K562 (cell line): ENCODE measurements around the gene FTSJ1. TPM values are rescaled to one million over a fixed set of nuclear protein-coding genes. Genes with fewer than 3 reads are reported as not detected.

ENCODE experiments used
- ARID2 ChIP-seq: fragments of 450-650 bp; IDR thresholded peaks from 2 replicates; pipeline ENCODE4 v1.6.1; 2017; ENCODE audit warnings: antibody characterized with exemption, mild to moderate bottlenecking
- ARID3A ChIP-seq: IDR thresholded peaks from 2 replicates; pipeline ENCODE4 v1.6.1; 2012; ENCODE audit warnings: low read depth, low read length, improper control_type of control experiment, borderline replicate concordance
- CBX8 ChIP-seq: fragments of 200-600 bp; sonication (generic); IDR thresholded peaks from 2 replicates; pipeline ENCODE4 v1.6.1; 2012; ENCODE audit warnings: borderline replicate concordance, mixed run types, low read depth, mild to moderate bottlenecking, moderate library complexity, mixed read lengths, low read length, control low read depth, inconsistent platforms; ENCODE audit not compliant: poor library complexity, severe bottlenecking; ENCODE audit errors: extremely low read depth
- CHD1 ChIP-seq: fragments of 200-600 bp; sonication (generic); IDR thresholded peaks from one replicate; pipeline ENCODE4 v1.6.1; 2012; ENCODE audit warnings: mild to moderate bottlenecking, moderate library complexity, low read length, inconsistent platforms
- CREBBP ChIP-seq: IDR thresholded peaks from one replicate; pipeline ENCODE4 v1.6.1; 2012; ENCODE audit warnings: low read depth, mild to moderate bottlenecking, control low read depth, inconsistent platforms, low read length
- HMGXB4 ChIP-seq: sonication (generic); formaldehyde crosslinking; IDR thresholded peaks from 2 replicates; pipeline ENCODE4 v1.8.1; 2023; ENCODE audit warnings: mild to moderate bottlenecking, missing genetic modification reagents
- KDM2B ChIP-seq: fragments of 250-450 bp; sonication (Bioruptor Pico); IDR thresholded peaks from 2 replicates; pipeline ENCODE4 v1.8.0; 2021; ENCODE audit warnings: mild to moderate bottlenecking, moderate library complexity
- MAFG ChIP-seq: fragments of 450-650 bp; conservative IDR thresholded peaks from 2 replicates; pipeline ENCODE4 v1.6.1; 2016; ENCODE audit warnings: missing genetic modification characterization, missing compliant biosample characterization
- POLR3A ChIP-seq: IDR thresholded peaks from 2 replicates; pipeline ENCODE4 v1.6.1; 2011; ENCODE audit warnings: borderline replicate concordance, mild to moderate bottlenecking, moderate library complexity; ENCODE audit not compliant: insufficient read length, insufficient read depth; ENCODE audit errors: extremely low read depth
- SIX5 ChIP-seq, 2 experiments: IDR thresholded peaks; 2 replicates each; pipeline ENCODE4 v1.6.1; 2011; ENCODE audit warnings: low read length in 2 of 2, borderline replicate concordance in 1 of 2, low read depth in 1 of 2, mild to moderate bottlenecking in 1 of 2, moderate library complexity in 1 of 2; ENCODE audit not compliant: insufficient read depth in 1 of 2
- THRA ChIP-seq: fragments of 450-650 bp; IDR thresholded peaks from 2 replicates; pipeline ENCODE4 v1.6.1; 2017; ENCODE audit warnings: mild to moderate bottlenecking, moderate library complexity
- ZBTB5 ChIP-seq: fragments of 450-650 bp; IDR thresholded peaks from 2 replicates; pipeline ENCODE4 v1.6.1; 2017; ENCODE audit warnings: antibody characterized with exemption
- ZEB2 ChIP-seq: fragments of 450-650 bp; IDR thresholded peaks from 2 replicates; pipeline ENCODE4 v1.6.1; 2016
- ZKSCAN1 ChIP-seq: fragments of 150-350 bp; IDR thresholded peaks from 2 replicates; pipeline ENCODE4 v1.6.1; 2016; ENCODE audit warnings: low read depth, low read length
- ZNF384 ChIP-seq: IDR thresholded peaks from 2 replicates; pipeline ENCODE4 v1.6.1; 2012; ENCODE audit warnings: low read depth, low read length, improper control_type of control experiment
- ZNF395 ChIP-seq: fragments of 200-800 bp; sonication (Bioruptor generic); IDR thresholded peaks from 2 replicates; pipeline ENCODE4 v1.6.1; 2017; ENCODE audit warnings: missing genetic modification characterization, missing compliant biosample characterization
- ZNF766 ChIP-seq: fragments of 200-800 bp; sonication (Bioruptor generic); conservative IDR thresholded peaks from 2 replicates; pipeline ENCODE4 v1.6.1; 2016; ENCODE audit warnings: missing genetic modification characterization, missing compliant biosample characterization
- polyA plus RNA-seq, 8 experiments: library from polyadenylated mRNA; depleted of rRNA in 4 of 8; stranded (reverse) in 5 of 8; unstranded in 3 of 8; fragments of >200 nt; fragmentation: Nextera tagmentation in 2 of 8; fragmentation: Illumina TruSeq in 1 of 8; extraction: Ambion mirVana in 2 of 8; extraction: Trizol in 1 of 8; gene quantifications; 2 replicates each; pipeline versions ENCODE4 v1.2.1 to v1.2.3, GENCODE V29; 2011 to 2014; ENCODE audit warnings: inconsistent platforms in 1 of 8, missing spikeins in 1 of 8
- total RNA-seq, 7 experiments: library from RNA; depleted of rRNA in 6 of 7; stranded (reverse); fragments of >200 nt in 6 of 7; fragmentation: Illumina TruSeq in 2 of 7; extraction: Trizol in 2 of 7; gene quantifications; 2 replicates each; pipeline versions ENCODE4 v1.2.1 to v1.2.3, GENCODE V29; 2011 to 2021; ENCODE audit warnings: low replicate concordance in 1 of 7

FTSJ1 gene
- total and polyA plus RNA-seq, 9 of the 15 experiments (the other 6 are each of a cell fraction or from before 2014, with no cell fraction given) = 12.2 to 95.6 (median 71.6) TPM

GRCh38 chrX:48475774-48476577 is at the start of gene FTSJ1 (continued):
- TF ChIP-seq HMGXB4 (no peak), ZKSCAN1 (no peak), CREBBP (no peak), ARID2 (0 out of 2 replicates have a peak, but pooled peaks have one; percentile 20), ZNF766 (CRISPR knock-in tag) (peak; percentile 78; the same call in 1 of the 2 replicates), SIX5 (IDR thresholded peaks at IDR 0.05; ENCODE audit: borderline replicate concordance in 1 of 2, insufficient read depth in 1 of 2, low read depth in 1 of 2, low read length in 2 of 2) (peak; percentile 42 to 60; a peak in 3 of 4 replicates), ARID3A (no peak), POLR3A (no peak), KDM2B (CRISPR knock-in tag) (no peak), MAFG (tag) (no peak), ZNF395 (CRISPR knock-in tag) (0 out of 2 replicates have a peak, but pooled peaks have one; percentile 78), ZEB2 (peak; percentile 13; the same call in 1 of the 2 replicates), ZNF384 (no peak), THRA (no peak), ZBTB5 (no peak), CBX8 (no peak), CHD1 (no peak)
